Smooth muscle cell (in vitro differentiated cells): ENCODE measurements around the gene MYBBP1A. TPM values are rescaled to one million over a fixed set of nuclear protein-coding genes. Genes with fewer than 3 reads are reported as not detected.

Experiments used
- DNase-seq: peaks from one replicate; lab custom pipeline; 2025; ENCODE audit not compliant: unreplicated experiment; lab: John Stamatoyannopoulos, UW
- H2AFZ ChIP-seq: fragments of 200-600 bp; sonication (generic); 2 replicates; pipeline ENCODE4 v1.6.0; 2016; ENCODE audit warnings: antibody characterized with exemption, low read depth, mild to moderate bottlenecking
- H3F3A ChIP-seq: fragments of 200-600 bp; sonication (generic); 2 replicates; pipeline ENCODE4 v1.6.0; 2017; ENCODE audit warnings: antibody characterized with exemption, low read depth
- H3K27ac ChIP-seq: fragments of 200-600 bp; sonication (generic); 2 replicates; pipeline ENCODE4 v1.5.1; 2016; ENCODE audit warnings: low read depth, mild to moderate bottlenecking
- H3K27me3 ChIP-seq: fragments of 200-600 bp; sonication (generic); 2 replicates; pipeline ENCODE4 v1.6.1; 2016; ENCODE audit warnings: low read depth, mild to moderate bottlenecking
- H3K36me3 ChIP-seq: fragments of 200-600 bp; sonication (generic); 2 replicates; pipeline ENCODE4 v1.5.1; 2016; ENCODE audit warnings: low read depth
- H3K4me1 ChIP-seq: fragments of 200-600 bp; sonication (generic); 2 replicates; pipeline ENCODE4 v1.5.1; 2016; ENCODE audit warnings: low read depth
- H3K4me2 ChIP-seq: fragments of 200-600 bp; sonication (generic); 2 replicates; pipeline ENCODE4 v1.6.0; 2016; ENCODE audit warnings: mild to moderate bottlenecking
- H3K4me3 ChIP-seq: fragments of 200-600 bp; sonication (generic); 2 replicates; pipeline ENCODE4 v1.5.1; 2016; ENCODE audit warnings: mild to moderate bottlenecking
- H3K79me2 ChIP-seq: fragments of 200-600 bp; sonication (generic); 2 replicates; pipeline ENCODE4 v1.6.0; 2016; ENCODE audit warnings: low read depth, mild to moderate bottlenecking
- H3K9ac ChIP-seq: fragments of 200-600 bp; sonication (generic); 2 replicates; pipeline ENCODE4 v1.6.0; 2016; ENCODE audit warnings: low read depth
- H3K9me3 ChIP-seq: fragments of 200-600 bp; sonication (generic); replicated peaks from 2 replicates; pipeline ENCODE4 v1.5.1; 2016; ENCODE audit warnings: low read depth
- H4K20me1 ChIP-seq: fragments of 200-600 bp; sonication (generic); 2 replicates; pipeline ENCODE4 v1.6.0; 2016; ENCODE audit warnings: low read depth
- CTCF ChIP-seq: fragments of 200-600 bp; sonication (generic); IDR thresholded peaks from 2 replicates; pipeline ENCODE4 v1.5.1; 2017; ENCODE audit warnings: borderline replicate concordance, mild to moderate bottlenecking, antibody characterized with exemption; ENCODE audit not compliant: insufficient read depth, poor library complexity, severe bottlenecking
- WGBS: methylation state at CpG from one replicate; pipeline ENCODE4 v1.1.7; 2016; ENCODE audit warnings: low lambda C conversion rate; 5-methylcytosine and 5-hydroxymethylcytosine counted together
- polyA plus RNA-seq: library from polyadenylated mRNA; unstranded; fragments of >200 nt; fragmentation: Nextera tagmentation; extraction: Ambion mirVana; gene quantifications from 2 replicates; pipeline ENCODE4 v1.2.1, GENCODE V29; 2016
- total RNA-seq: library from RNA; depleted of rRNA; stranded (reverse); fragments of >200 nt; gene quantifications from 2 replicates; pipeline ENCODE4 v1.2.3, GENCODE V29; 2014

Gene MYBBP1A
- total and polyA plus RNA-seq, 2 experiments from 2014 or later, result 18.1 to 33.5 TPM

GRCh38 chr17:4555873-4556759 lies 932 bp upstream of the MYBBP1A start:
- peak overlapping the region; percentile 98 for H3K4me2 ChIP-seq
- H3K36me3 ChIP-seq, result no peaks in the 10 kb centered on the region
- no peak for TF ChIP-seq CTCF
- H3K79me2 ChIP-seq, result peaks cover 18% of the 10 kb centered on the region
- peak overlapping the region; percentile 87 for H2AFZ ChIP-seq
- no peaks in the 10 kb centered on the region for H3F3A ChIP-seq
- no peak for DNase-seq
- WGBS, result 69% methylated on average over 17 of the region's 17 CpGs
- H3K4me3 ChIP-seq, result peak overlapping the region; percentile 67
- H4K20me1 ChIP-seq, result no peaks in the 10 kb centered on the region
- H3K9ac ChIP-seq, result peak overlapping the region; percentile 59
- peak overlapping the region; percentile 48 for H3K27ac ChIP-seq
- H3K9me3 ChIP-seq, result no peaks in the 10 kb centered on the region
- H3K27me3 ChIP-seq, result no peaks in the 10 kb centered on the region
- peaks cover 17% of the 10 kb centered on the region for H3K4me1 ChIP-seq

- WGBS, result 10% methylated on average over 18 of the region's 18 CpGs
- Histone ChIP-seq H4K20me1 (no peaks in the 10 kb centered on the region), H3K79me2 (peaks cover 18% of the 10 kb centered on the region), H3K36me3 (no peaks in the 10 kb centered on the region), H3K27ac (no peak overlapping the region), H3K27me3 (no peaks in the 10 kb centered on the region), H3F3A (no peaks in the 10 kb centered on the region), H3K9me3 (no peaks in the 10 kb centered on the region), H3K4me2 (peak overlapping the region; percentile 98), H2AFZ (peak overlapping the region; percentile 81), H3K9ac (peak overlapping the region; percentile 60), H3K4me3 (peak overlapping the region; percentile 67), H3K4me1 (peaks cover 17% of the 10 kb centered on the region)
- no peak for DNase-seq
- TF ChIP-seq CTCF, result no peak
Measured at GRCh38 chr17:4554441-4554996, 665 bp downstream of the MYBBP1A start.

- H3K4me1 ChIP-seq, result peaks cover 17% of the 10 kb centered on the region
- peak overlapping the region; percentile 98 for H3K4me2 ChIP-seq
- H3K79me2 ChIP-seq, result peaks cover 18% of the 10 kb centered on the region
- no peaks in the 10 kb centered on the region for H3K36me3 ChIP-seq
- H3K27me3 ChIP-seq, result no peaks in the 10 kb centered on the region
- no peak overlapping the region for H2AFZ ChIP-seq
- no peak overlapping the region for H3K4me3 ChIP-seq
- no peak overlapping the region for H3K27ac ChIP-seq
- no peak for TF ChIP-seq CTCF
- WGBS, result 89% methylated on average over 9 of the region's 9 CpGs
- no peaks in the 10 kb centered on the region for H3F3A ChIP-seq
- no peak for DNase-seq
- H4K20me1 ChIP-seq, result no peaks in the 10 kb centered on the region
- no peak overlapping the region for H3K9ac ChIP-seq
- no peaks in the 10 kb centered on the region for H3K9me3 ChIP-seq
Measured at GRCh38 chr17:4553669-4554068, 1.5 kb downstream of the MYBBP1A start.
